NCI-H2081 treated with DMSO at 0.1 percent for 48 hours (cell line): Measurements from ENCODE around the gene ARHGEF12.
A peak's percentile ranks its signal among the peaks of the same experiment; 100 is the strongest.

Experiments used
- DNase-seq: peaks from one replicate; lab custom pipeline; 2025; lab: John Stamatoyannopoulos, UW

The ARHGEF12 gene

DNA sequence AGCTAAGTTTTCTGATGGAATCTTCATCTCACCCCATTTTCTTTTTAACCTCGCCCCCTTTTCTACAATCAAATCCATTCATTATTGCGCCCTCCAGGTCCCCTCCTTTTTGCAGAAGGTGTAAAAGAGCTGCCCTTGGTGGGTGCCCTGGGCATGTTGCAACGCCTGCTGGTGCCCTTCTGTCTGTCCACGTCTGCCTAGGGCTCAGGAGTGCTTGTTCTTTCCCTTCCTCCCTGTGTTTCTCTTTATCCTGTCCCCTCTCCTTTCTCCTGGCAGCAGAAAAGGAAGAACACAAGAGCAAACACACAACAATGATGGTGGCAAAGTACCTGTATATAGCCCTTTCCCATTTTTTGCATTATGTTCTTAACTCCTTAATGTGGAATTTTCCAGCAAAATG is 17.3 kb upstream of the ARHGEF12 start:
- no peak for DNase-seq

DNA sequence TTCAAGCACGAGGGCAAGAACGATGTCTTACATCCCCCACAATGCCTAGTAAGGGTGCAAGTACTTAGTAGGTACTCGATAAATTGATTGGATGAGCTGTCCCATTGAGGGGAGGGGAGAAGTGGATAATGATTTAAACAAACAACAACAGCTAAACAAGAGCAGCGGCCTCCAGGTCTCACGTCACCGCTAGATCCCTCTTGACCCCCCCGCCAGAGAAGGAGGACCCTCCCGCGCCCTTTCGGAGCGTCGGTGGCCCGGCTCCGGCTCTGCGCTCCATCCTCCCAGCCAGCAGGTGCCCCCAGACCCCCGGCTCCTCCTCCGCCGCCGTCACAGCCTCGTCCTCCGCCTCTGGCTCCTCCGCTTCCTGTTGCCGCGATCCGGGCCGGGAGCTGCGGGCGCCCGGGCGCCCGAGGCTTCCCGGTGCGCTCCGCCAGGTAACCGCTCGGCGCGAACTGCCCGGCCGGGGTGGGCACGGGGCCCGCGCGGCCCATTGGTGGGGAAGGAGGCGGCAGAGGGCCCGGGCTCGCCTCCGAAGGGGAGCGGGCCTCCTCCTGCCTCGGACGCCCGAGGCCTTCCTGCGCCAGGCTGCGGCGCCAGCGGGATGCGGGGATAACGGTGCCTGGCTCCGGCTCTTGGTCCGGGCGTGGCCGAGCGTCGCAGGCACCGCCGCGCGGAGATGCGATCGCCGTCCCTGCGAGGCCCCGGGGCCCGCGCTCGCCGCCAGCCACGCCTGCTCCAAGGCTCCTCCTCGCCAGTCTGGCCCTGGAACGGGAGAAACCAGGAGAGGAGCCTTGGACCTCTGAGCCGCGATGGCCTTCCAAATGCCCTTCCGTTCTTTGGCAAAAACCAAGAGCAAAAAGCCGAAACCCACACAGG is 11.0 kb upstream of the ARHGEF12 start, which contains the start of gene TLCD5:
Gene TLCD5, plus strand, starts transcription at position 368 of the 879 bp plus-strand sequence. CDS start 2,143 bp downstream, outside the sequence.
- peak; percentile 45 for DNase-seq

DNA sequence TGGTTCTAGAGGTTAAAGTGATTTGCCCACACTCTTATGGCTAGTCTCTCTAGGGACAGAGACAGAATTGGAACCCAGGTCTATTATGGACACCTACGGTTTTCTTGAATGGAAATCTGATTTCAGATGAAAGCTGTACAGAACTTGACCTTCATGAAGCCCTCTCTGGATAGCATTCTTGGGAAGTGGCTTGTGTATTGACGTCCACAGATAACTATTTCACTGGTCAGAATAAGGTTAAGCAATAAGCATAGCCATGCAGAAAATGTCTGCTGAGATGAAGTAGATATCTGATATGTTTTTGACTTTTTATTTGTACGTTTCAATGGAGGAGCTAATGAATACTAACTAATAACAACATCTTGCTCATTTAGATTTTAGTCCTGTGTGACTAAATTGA is 10.0 kb upstream of the ARHGEF12 start:
- no peak for DNase-seq

DNA sequence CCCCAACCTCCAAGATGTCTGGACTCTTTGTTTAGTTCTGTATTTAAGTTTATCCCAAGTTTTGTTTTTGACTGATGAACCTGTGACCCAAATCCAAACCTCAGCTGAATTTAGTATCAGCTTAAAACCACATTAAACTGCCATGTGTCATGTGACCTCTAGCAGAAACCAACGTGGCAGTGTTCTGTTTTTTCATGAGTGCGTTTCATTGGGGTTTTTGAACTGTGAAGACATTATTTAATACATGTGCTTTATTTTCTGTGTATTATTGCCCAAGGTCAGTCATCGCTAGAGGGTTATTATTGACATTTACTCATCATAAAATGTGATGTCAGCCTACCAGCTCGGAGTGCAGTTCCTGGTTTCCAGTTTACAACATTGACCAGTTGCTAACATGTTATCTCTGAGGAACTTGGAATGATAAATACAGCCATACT is 9.3 kb upstream of the ARHGEF12 start:
- no peak for DNase-seq

DNA sequence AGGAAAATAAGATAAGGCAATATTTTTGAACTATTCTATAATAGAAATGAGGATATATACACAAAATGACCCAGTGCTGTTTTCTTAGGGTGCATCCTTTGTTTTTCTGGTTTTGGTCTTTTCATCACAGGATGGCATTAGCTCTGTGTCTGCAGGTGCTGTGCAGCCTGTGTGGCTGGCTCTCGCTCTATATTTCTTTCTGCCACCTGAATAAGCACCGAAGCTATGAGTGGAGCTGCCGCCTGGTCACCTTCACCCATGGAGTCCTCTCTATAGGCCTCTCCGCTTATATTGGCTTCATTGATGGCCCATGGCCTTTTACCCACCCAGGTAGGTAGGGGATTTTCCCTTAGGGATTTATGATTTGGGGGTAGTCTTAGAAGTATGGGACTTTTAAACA is 8.9 kb upstream of the ARHGEF12 start:
- no peak for DNase-seq

DNA sequence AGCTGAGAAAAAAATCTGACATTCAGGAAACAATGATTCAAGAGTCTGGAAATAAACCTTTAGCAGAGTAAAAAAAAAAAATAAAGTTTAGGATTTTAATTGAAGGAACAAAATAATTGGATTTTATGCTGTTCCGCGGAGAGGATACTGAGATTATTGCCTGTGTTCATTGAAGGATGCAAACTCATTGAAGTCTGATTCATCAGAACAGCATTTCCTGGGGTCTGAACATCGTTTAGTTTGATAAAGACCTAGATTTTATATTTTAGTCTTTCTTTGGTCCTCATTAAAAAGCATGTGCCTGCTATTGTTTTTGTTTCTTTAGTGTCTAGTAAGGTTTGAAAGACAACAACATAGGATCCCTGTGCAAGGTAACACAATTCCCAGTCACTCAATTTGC is 6.7 kb upstream of the ARHGEF12 start:
- no peak for DNase-seq

DNA sequence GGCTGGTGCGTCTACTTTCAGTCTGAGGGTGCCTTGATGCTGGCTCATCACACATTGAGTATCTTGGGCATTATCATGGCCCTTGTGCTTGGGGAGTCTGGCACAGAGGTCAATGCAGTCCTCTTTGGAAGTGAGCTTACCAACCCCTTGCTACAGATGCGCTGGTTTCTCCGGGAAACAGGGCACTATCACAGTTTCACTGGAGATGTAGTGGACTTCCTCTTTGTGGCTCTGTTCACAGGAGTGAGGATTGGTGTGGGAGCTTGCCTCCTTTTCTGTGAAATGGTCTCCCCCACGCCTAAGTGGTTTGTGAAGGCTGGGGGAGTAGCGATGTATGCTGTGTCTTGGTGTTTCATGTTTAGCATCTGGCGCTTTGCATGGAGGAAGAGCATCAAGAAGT is 6.2 kb upstream of the ARHGEF12 start:
- DNase-seq: no peak

DNA sequence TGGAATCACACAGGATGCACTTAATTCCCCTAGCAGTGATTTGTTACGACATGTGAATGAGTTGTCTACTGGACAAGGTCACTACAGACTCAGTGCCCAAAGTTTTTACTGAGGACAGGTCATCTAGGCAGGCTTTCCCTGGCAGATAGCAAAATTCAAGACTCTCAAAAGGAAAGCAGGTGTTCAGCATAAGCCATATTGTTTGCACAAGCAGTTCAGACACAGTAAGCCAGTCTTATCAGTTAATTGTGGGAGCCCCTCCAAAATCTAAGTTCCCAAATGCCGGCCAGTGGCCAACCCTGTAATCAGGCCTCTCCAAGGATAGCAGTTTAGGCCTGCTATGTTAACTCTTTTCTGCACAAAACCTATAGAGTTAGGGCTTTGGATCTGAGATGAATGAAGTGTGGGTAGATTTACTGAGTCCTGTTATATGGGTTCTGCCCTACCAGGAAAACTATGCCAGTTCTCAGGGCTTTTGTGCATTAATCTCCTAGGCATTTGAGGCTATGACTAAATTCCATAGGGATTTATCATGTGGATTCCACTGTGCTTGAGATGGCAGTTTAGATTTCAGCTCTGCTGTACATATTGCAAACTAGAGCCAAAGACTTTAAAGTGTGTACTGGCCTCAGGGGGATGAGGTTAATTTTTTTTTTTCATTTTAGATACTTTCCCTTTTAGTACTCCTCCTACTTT is 4.8 kb upstream of the ARHGEF12 start:
- no peak for DNase-seq

DNA sequence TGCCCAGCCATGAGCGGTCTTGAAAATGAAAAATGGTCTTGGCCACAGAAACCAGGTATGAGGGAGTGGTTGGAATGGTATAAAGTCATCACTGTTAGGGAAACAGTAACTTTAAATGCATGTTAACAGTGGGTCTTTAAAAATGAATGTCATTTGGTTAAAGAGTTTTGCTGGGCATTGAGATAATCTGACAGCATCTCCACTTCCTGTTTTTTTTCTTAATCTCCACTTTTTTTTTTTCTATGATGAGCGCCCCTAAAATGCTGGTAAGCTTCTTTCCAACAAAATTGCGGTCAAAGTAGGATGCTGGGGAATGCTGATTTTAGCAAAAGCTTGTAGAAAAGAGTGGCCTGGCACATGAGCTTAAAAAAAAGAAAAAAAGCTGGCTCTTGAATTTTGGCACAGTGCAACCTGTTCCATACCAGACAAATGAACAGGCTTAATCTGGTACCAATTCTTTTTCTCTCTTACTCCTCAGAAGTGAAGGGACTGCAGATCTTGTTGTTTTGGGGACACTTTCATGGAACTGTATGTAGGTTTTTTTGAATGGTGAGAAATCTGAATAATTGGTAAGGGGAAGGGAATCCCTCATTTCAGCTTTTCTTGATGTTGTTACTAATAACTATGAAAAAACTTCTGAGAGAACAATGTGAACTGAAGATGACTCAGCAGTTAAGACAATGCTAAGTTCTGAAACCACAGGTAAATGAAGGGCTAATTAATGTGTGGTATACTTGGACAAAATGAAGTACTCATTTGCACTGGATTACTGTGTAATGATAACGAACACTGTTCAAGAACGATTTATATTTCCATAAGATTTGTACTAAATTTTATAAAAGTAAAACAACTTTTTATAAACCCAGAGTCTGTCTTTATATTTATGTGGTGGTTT is 3.1 kb upstream of the ARHGEF12 start:
- no peak for DNase-seq

DNA sequence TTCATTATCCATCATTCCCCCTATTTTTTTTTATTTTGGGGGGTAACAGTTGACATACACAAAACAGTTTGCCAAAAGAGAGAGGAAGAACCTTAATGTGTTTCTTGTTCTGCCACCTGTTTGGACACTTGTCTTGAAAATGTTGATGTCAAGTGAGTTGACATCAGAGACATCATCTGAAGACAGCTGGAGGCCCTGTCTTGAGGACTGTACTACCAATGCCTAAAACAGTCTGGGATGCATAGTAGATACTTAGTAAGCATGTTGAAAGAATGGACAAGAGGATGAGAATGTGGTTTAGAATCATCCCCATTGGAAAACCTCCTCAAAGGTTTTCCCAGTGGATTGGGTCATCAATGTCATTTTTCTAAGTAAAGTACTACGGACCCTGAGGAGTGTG is 2.4 kb upstream of the ARHGEF12 start:
- DNase-seq: no peak

DNA sequence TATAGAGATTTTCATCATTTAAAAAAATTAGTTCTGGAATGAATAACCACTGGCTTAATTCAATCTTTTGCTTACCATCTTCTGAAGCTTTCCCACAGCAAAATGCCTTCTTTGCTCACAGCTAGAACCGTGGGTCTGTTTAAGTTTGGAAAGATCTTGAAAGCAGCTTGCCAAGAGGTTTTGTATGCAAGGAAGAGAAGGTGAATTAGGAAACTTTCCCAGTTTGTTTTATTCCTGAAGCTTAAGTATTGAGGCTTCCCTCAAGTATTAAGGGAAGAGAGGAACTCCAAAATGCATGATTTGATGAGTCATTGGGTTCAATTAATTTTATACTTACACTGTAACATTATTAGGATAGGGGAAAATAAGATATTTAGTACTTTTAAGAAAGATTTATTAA is 1.9 kb upstream of the ARHGEF12 start:
- no peak for DNase-seq

DNA sequence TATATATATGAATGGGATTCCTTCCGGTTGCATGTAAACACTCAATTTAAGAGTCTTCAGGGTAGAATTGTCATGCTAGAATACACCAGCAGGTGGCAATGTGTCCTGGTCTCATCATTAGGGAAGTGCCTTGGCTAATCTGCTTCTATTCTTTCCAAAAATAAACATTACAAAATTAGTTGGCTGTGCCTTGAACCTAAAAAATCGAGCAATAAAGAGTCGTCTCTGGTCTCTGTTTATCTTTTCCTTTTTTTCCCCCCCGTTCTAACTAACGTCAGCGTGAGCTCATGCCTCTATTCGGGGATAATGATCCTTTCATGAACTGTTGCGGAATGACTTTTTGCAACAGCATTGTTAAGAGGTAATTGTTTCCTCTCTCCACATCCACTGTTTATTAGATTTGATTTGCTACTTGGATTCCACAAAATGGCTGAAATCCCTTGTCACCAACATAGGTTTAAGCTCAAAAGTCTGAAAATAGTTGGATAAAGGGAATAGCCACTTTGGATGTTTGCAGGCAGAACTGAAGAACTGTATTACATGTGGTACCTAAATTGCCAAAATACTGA is 1.2 kb upstream of the ARHGEF12 start:
- peak; percentile 78 for DNase-seq

DNA sequence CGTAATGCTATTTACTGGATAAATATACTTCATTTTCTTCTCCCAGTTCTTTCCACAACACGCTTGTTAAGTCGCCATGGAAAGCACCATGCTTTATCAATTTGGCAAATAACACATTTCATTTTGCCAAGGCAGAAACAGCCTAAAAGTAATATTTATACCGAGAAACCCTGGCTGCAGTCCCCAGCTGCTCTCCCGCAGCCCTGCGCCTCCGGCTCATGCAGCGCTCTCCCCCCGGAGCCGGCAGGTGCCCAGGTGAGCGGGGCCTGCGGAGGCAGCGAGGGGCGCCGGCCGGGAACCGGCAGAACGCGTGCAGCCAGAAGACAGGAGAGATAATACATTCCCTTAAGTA is 681 bp upstream of the ARHGEF12 start:
- DNase-seq: no peak

DNA sequence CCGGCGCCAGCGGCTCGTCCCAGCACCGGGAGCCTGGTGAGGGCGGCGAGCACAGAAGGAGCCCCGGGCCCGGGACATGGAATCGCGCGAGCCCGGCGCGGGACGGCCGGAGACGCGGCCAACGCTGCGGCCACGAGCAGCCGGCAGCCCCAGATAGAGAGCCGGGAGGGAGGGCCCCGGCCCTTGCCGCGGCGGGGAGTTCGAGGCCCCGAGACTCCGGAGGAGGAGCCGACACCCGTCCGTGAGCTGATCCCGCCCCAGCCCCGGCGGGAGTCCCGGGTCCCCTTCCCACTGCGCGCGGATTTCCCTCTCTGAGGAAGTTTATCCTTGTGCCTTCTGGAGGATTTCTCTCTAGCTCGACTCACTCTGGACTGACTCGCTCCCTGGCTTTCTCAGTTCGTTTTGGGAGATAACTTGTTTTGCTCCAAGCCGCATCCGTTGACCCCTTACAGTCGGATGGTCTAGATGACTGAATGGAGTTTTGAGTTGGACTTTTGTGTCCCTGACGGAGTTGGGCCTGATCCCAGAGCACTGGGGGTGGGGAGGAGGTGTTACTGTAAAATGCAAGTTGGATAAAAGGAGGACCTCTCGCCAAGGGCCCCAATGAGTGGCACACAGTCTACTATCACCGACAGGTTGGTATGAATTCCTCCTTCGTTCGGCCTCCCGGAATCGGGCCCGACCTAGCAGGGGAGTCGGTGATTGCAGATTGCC is 585 bp downstream of the ARHGEF12 start:
- DNase-seq: no peak

DNA sequence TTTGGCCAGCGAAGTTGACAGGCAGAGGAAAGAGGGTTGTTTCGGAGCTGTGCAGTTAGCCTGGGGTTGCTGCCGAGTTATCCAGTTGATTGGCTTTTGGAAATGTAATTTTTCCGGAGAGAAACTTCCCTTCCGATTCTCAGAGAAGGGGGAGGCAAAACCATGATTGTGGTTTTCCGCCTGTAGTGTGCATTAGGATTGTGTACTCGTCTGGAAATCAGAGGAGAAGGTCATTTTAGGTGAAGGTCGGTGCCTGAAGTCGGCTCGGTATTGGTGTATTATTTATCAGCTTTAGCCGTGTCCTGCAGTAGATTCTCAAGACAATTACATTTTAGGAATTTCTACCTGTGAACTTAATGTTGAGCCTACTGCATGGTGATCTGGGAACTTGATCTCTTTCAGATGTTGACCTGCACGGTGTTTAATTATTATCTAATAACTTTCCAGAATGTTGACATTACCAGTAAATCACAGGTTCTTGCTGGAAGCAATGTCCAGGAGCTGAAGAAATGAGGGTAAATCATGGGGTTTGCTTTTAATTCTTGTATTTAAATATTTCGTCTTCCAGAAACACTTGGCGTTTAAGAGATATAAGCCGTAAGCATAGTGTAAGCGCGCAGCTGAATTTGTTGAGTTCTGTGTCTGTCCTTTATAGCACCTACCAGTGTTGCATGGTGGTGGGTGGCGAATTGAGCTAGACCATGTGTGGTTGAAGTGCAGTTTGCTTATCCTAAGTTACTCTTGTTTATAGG is 1.3 kb downstream of the ARHGEF12 start:
- no peak for DNase-seq

DNA sequence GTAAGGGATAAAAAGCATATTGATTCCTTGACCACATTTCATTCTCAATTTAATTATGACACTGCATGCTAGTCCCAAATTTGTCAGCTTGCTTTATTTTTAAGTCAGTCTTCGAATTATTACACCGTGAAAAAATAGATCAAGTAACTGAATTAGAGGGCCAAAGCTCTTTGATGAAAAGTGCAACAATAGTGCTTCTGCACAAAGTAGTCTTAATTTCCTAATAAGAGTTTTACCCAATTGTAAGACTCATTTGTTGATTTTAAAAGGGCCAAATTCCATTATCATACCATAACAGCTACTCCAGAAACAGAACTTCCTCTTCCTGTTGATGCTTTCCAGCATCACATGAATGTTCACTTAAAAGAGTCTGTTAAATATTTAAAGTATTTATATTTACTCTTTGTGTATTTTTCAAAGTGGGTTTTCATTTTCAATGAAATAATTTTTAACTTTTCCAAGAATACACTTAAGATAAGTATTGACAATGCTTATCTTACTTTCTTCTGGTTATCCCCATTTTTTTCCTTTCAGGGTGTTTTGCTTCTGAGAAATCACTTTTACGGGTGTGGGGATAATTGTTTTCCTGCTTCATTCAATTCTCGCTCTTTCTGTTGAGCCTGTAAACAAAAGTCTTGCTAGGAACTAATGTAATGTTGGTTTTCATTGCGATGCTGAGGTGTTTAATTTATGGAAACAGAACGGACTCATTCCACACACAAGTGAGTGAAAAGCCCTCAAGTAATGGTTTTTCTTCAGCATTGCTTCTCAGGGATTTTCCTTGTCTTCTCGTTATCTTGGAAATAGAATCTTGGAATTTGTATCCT is 2.1 kb downstream of the ARHGEF12 start:
- no peak for DNase-seq

DNA sequence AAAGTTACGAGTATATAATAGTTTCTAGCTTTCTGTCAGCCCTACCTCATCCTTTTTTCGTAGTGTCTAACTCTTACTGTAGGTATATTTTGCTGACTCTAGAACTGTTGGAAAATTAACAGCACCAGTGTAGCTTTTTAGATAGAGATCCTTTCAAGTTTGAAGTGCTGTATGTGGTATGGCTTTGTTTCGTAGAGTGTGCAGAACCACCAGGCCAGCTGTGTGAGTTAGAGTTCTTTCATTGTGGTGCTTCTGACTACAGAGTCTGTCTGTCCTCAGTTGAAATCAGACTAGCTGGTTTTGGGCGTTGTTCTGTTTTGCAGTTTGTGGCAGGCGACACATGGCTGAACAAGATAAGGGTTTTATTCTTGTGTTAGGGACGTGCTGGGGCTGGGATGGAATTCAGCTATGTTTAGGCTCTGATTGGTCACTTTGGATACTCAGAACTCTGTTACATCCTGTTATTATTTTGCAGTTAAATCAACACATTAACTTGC is 3.2 kb downstream of the ARHGEF12 start:
- no peak for DNase-seq

DNA sequence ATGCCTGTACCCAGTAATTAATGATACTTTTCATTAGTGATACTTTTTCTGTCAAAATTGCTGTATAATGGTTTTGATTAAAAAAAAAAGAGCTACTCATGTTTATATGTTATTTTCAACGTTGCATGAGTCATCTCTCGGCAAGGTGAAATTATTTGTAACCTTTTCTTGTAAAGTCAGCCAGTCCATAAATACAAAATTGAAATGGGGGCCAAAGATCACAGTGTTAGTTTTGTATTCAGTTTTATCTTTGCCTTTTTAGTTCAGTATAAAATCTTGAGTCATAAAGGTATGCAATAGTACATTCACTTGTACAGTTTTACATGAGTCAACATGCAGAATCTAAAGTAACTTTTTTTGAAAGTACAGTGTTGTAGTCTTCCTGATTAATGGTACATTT is 4.3 kb downstream of the ARHGEF12 start:
- no peak for DNase-seq

DNA sequence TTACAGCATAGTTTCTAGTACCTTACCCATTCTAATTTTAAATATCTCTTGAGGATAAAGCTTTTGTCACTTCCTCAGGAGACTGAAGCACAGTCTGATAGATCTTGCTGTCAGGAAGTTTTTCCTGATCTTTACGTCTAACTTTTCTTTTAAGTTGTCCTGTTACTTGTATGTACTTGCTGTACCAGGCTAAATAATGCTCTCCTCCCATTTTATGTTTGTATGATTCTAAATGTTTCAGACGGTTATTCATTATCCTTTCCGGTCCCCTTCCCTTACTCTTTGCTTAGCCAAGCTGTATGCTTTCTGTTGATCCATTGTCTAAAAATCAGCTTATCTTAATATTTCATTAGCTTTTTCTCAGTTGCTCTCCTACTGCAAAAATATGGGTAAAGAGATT is 6.0 kb downstream of the ARHGEF12 start:
- no peak for DNase-seq

DNA sequence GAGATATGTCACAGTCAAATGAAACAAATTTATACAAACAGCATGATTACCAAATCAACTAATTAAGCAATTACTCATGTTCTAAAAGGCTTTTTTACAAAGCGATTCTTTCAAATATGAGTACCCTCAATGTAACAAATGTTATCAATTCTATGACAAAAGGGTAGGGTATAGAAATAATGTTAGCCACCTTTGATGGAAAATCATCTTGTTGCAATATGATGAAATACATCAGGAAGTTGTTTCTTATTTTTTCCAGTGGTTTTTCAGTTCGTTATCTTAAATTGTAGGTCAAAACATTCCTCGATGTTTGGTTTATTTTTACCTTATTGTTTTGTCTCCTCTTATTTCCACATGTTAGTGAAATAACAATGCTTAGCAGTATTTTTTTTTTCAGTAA is 6.5 kb downstream of the ARHGEF12 start:
- no peak for DNase-seq
